ENCODE measurements around the gene ELK4. TPM values are rescaled to one million over a fixed set of nuclear protein-coding genes. Genes with fewer than 3 reads are reported as not detected.

Gene ELK4
- total RNA-seq, 2 donors from 2014 or later: 67.8 to 91.3 TPM

DNA sequence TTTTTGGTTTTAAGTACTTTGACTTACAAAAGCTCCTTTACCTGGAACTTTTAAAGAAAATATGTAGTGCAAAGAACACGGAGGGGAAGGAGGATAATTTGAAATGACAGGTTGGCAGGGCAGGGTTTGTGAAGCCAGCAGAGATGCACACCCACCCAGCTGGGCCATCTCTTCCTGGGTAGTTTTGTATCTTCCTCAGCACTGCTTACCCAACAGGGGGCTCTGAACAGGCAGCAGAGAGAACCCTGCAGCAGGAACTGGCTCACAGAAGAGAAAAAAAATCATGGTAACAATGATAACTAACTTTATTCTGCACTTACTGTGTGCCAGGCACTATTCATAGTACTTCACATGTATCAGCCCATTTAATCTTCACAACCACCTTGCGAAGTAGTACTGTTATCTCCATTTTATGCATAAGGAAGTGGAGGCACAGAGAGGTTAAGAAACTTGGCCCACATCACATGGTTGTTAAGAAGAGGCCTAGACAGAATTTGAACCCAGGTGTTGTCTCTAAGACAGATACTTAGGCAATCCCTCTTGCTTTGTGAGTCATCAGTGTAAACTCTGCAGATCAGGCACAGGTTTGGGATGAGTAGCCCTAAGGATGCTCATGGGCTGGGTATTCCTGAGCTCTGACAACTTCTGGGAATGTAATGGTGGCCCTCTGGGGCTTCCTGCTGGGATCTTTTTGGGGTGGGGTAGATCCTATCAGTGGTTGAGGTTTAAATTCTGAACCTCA, 60.8 kb downstream of the ELK4 start:
- no peaks in the 10 kb centered on the region for H3K9me3 Mint-ChIP-seq
- no peak overlapping the region for H3K27ac Mint-ChIP-seq
- no peaks in the 10 kb centered on the region for H3K36me3 Mint-ChIP-seq
- DNase-seq (ENCODE audit: low spot score in 2 of 2): no peak
- ATAC-seq: peak in 1 of 2 donors; percentile 83

DNA sequence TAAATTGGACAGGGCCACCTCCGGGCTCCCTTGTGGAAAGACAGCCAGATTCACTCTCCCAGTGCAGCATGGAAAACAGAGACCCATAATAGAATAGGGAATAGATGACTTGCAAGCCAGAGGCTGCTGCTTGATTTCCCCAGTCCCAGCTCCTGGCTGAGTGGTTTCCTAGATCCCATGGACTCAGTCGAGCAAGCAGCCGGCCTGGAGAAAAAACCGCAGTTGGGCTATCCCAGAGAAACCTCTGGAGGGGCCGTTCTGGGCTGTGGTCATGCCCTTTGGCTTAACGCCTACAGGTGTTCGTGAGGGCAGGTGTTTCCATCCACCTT, 61.7 kb downstream of the ELK4 start:
- no peaks in the 10 kb centered on the region for H3K9me3 Mint-ChIP-seq
- DNase-seq (ENCODE audit: low spot score in 2 of 2) (no peak), ATAC-seq (no peak)
- H3K27ac Mint-ChIP-seq: no peak overlapping the region
- H3K36me3 Mint-ChIP-seq: no peaks in the 10 kb centered on the region

GRCh38 chr1:205569411-205570172, 62.2 kb downstream of the ELK4 start:
- no peak for ATAC-seq
- no peaks in the 10 kb centered on the region for H3K36me3 Mint-ChIP-seq
- H3K9me3 Mint-ChIP-seq: no peaks in the 10 kb centered on the region
- H3K27ac Mint-ChIP-seq: no peak overlapping the region
- no peak for DNase-seq (ENCODE audit: low spot score in 2 of 2)

DNA sequence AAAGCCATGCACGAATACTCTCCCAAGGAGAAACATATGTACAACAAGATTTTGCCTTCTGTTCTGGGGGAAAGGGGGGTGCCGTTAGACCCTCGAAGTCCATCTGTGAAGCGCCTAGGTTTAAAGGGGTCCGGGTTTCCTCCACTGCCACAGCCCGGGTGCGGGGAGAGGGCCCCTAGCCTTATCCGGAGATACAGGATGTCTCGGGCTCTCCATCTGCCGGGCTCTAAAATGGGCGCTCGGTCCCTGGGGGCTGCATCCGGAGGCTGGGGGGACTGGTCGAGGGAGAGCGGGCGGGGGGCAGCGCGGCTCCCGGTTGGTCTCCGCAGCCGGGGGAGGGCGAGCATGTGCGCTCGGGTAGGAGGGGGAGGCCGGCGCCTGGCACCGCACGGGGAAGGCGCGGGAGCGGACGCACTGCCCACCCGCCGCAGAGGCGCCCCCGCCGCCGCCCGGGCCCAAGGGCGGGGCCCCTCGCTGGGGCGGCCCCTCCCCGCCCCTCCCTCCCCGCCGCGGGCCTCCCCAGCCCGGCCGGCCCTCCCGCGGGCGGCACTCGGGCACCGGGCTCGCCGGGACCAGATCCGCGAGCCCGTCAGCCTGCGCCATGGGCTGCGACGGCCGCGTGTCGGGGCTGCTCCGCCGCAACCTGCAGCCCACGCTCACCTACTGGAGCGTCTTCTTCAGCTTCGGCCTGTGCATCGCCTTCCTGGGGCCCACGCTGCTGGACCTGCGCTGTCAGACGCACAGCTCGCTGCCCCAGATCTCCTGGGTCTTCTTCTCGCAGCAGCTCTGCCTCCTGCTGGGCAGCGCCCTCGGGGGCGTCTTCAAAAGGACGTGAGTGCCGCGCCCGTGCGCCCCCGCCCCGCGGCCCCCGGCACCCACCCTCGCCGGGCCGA, 63.1 kb downstream of the ELK4 start:
- peak in 1 of 2 donors; percentile 50 for ATAC-seq
- no peak for DNase-seq (ENCODE audit: low spot score in 2 of 2)
- no peaks in the 10 kb centered on the region for H3K36me3 Mint-ChIP-seq
- H3K27ac Mint-ChIP-seq: no peak overlapping the region
- no peaks in the 10 kb centered on the region for H3K9me3 Mint-ChIP-seq

DNA sequence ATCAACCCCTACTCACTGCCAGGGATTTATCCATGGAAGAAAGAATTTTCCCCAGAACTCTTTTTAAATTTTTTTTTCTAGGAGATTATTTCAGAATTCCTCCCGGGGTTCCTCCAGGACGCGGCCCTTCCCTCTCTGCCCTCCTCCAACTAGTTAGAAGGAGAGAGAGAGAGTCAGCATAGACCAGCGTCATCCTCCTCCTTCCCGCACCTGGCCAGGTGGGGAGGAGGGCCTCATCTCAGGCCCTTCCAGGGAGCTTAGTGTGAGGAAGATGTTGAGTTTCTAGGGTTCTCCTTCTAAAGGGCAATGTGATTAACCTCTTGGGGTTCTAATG, 63.7 kb downstream of the ELK4 start:
- Mint-ChIP-seq H3K9me3 (no peaks in the 10 kb centered on the region), H3K27ac (no peak overlapping the region), H3K36me3 (no peaks in the 10 kb centered on the region)
- ATAC-seq (no peak), DNase-seq (ENCODE audit: low spot score in 2 of 2) (no peak)

- DNase-seq (ENCODE audit: low spot score in 2 of 2): no peak
- H3K27ac Mint-ChIP-seq: no peak overlapping the region
Measured at GRCh38 chr1:205567716-205568115, 64.1 kb downstream of the ELK4 start.

GRCh38 chr1:205565799-205566198, 66.0 kb downstream of the ELK4 start:
- DNase-seq (ENCODE audit: low spot score in 2 of 2): no peak
- H3K9me3 Mint-ChIP-seq: peaks cover 0 to 2% of the 10 kb centered on the region in 2 donors
- H3K36me3 Mint-ChIP-seq: no peaks in the 10 kb centered on the region
- no peak for ATAC-seq
- H3K27ac Mint-ChIP-seq: no peak overlapping the region

More at GRCh38 chr1:205567716-205568115, 64.1 kb downstream of the ELK4 start:
- Mint-ChIP-seq H3K9me3 (no peaks in the 10 kb centered on the region), H3K36me3 (no peaks in the 10 kb centered on the region)
- no peak for ATAC-seq

DNA sequence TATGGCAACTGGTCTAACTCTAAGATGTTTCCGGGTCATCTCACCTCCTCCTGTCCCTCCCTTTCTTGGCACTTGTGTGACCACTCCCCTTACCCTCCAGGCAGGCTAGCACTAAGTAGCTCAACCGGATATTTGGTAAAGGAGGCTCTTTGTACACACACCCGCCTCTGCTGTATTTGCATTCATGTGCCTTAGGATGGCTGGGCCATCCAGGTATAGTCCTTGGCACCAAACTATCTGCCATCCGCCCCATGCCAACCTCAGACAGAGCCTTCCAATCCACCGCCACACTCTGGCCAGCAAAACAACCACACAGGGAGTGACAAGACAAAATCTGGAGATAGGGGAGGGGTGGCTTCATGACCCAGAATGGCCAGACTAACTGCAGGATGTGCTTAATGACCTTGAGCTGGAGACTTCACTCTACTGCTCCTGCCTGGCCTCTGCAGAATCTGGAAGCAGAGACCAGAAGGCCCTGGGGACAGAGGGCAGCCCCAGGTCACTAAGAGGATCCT, 67.8 kb downstream of the ELK4 start:
- Mint-ChIP-seq H3K36me3 (no peaks in the 10 kb centered on the region), H3K9me3 (peaks cover 0 to 6% of the 10 kb centered on the region in 2 donors), H3K27ac (no peak overlapping the region)
- ATAC-seq (no peak), DNase-seq (ENCODE audit: low spot score in 2 of 2) (no peak)

GRCh38 chr1:205561501-205562203, 70.2 kb downstream of the ELK4 start:
- no peak for ATAC-seq
- no peak for DNase-seq (ENCODE audit: low spot score in 2 of 2)
- peaks cover 0 to 6% of the 10 kb centered on the region in 2 donors for H3K9me3 Mint-ChIP-seq

More at GRCh38 chr1:205561501-205562203, 70.2 kb downstream of the ELK4 start:
- Mint-ChIP-seq H3K27ac (no peak overlapping the region), H3K36me3 (no peaks in the 10 kb centered on the region)

Other genes starting within 250 kb of the ELK4 start
- 1 to 10 TPM in 1 of 2 donors, not detected in 1; 1.4 TPM for gene LEMD1, start 210.0 kb downstream of the ELK4 start, total RNA-seq
- under 1 TPM; 0.14 to 0.62 TPM for gene BLACAT1, start 176.0 kb downstream of the ELK4 start, total RNA-seq
- gene CDK18, start 127.3 kb downstream of the ELK4 start, total RNA-seq: 1 to 10 TPM; 5.9 to 7.9 TPM
- gene SLC45A3, start 48.5 kb upstream of the ELK4 start, total RNA-seq: 1 to 10 TPM in 1 of 2 donors, under 1 TPM in 1; 0.57 to 1.1 TPM
- gene NUCKS1, start 118.2 kb upstream of the ELK4 start, total RNA-seq: 100 to 1,000 TPM in 1 of 2 donors, 10 to 100 TPM in 1; 97.1 to 173 TPM
- 10 to 100 TPM; 22.3 to 39.0 TPM for gene RAB29, start 143.5 kb upstream of the ELK4 start, total RNA-seq
- 10 to 100 TPM; 31.1 to 64.4 TPM for gene SLC41A1, start 181.2 kb upstream of the ELK4 start, total RNA-seq
- gene PM20D1, start 218.1 kb upstream of the ELK4 start, total RNA-seq: under 1 TPM; 0.35 to 0.73 TPM